Activated T-cell treated with anti-CD3 and anti-CD28 coated beads, Interleukin-2, amount 50 U/mL, for 24 hours (primary cell): ENCODE results near the gene PTTG2.

ENCODE experiments used
- DNase-seq: peaks from one replicate; pipeline ENCODE4 v3.0.0-alpha.2; 2020
- H3K27ac Mint-ChIP-seq: 2 replicates; pipeline ENCODE4 v1.8.0; 2020; ENCODE audit warnings: mild to moderate bottlenecking, mixed read lengths
- H3K27me3 Mint-ChIP-seq: 2 replicates; pipeline ENCODE4 v1.8.0; 2020; ENCODE audit warnings: mixed read lengths
- H3K36me3 Mint-ChIP-seq: 2 replicates; pipeline ENCODE4 v1.8.0; 2020; ENCODE audit warnings: low read depth, mixed read lengths
- H3K4me1 Mint-ChIP-seq: 2 replicates; pipeline ENCODE4 v1.8.0; 2020; ENCODE audit warnings: low read depth, mixed read lengths
- H3K4me3 Mint-ChIP-seq: 2 replicates; pipeline ENCODE4 v1.8.0; 2020; ENCODE audit warnings: mild to moderate bottlenecking, moderate library complexity, mixed read lengths
- H3K9me3 Mint-ChIP-seq: 2 replicates; pipeline ENCODE4 v1.8.0; 2020; ENCODE audit warnings: mixed read lengths

The PTTG2 gene

GRCh38 chr4:38003102-38003501 lies 42.9 kb downstream of the PTTG2 start:
- Mint-ChIP-seq H3K4me1 (peaks cover 60% of the 10 kb centered on the region), H3K4me3 (no peak overlapping the region), H3K36me3 (no peaks in the 10 kb centered on the region)

GRCh38 chr4:38003628-38004027 lies 43.4 kb downstream of the PTTG2 start:
- peaks cover 61% of the 10 kb centered on the region for H3K4me1 Mint-ChIP-seq
- DNase-seq = no peak
- no peaks in the 10 kb centered on the region for H3K9me3 Mint-ChIP-seq
- H3K27ac Mint-ChIP-seq = no peak overlapping the region
- no peaks in the 10 kb centered on the region for H3K36me3 Mint-ChIP-seq
- H3K27me3 Mint-ChIP-seq = no peaks in the 10 kb centered on the region
- no peak overlapping the region for H3K4me3 Mint-ChIP-seq

More at GRCh38 chr4:38003102-38003501, 42.9 kb downstream of the PTTG2 start:
- DNase-seq = no peak
- Mint-ChIP-seq H3K27me3 (no peaks in the 10 kb centered on the region), H3K9me3 (no peaks in the 10 kb centered on the region), H3K27ac (peak overlapping the region; percentile 26)

- Mint-ChIP-seq H3K27ac (no peak overlapping the region), H3K9me3 (no peaks in the 10 kb centered on the region), H3K27me3 (no peaks in the 10 kb centered on the region), H3K36me3 (no peaks in the 10 kb centered on the region), H3K4me1 (peaks cover 59% of the 10 kb centered on the region), H3K4me3 (no peak overlapping the region)
- DNase-seq = no peak
Measured at GRCh38 chr4:38004062-38004461, 43.9 kb downstream of the PTTG2 start.

DNA sequence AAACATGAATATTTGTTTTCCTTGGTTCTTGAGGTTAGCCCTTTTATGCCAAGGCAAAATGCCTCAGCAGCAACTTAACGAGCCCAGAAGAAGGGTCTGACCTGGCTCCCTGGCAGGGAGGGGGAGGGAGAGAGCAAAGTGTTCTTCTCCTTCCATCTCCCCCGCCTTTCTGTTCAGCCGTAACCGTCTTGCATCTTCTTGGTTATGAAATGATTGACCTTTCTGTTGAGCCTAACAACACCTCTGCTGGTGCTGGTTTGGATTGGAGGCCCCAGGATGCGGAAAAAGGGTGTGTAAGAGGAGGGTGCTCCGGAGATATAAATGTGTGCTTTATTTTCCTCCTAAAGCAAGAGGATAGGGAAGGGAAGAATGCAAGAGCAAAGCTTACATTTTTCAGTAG lies 44.7 kb downstream of the PTTG2 start:
- no peak for DNase-seq
- Mint-ChIP-seq H3K9me3 (no peaks in the 10 kb centered on the region), H3K36me3 (no peaks in the 10 kb centered on the region), H3K27ac (peak overlapping the region; percentile 5), H3K27me3 (no peaks in the 10 kb centered on the region), H3K4me1 (peaks cover 51% of the 10 kb centered on the region), H3K4me3 (no peak overlapping the region)

DNA sequence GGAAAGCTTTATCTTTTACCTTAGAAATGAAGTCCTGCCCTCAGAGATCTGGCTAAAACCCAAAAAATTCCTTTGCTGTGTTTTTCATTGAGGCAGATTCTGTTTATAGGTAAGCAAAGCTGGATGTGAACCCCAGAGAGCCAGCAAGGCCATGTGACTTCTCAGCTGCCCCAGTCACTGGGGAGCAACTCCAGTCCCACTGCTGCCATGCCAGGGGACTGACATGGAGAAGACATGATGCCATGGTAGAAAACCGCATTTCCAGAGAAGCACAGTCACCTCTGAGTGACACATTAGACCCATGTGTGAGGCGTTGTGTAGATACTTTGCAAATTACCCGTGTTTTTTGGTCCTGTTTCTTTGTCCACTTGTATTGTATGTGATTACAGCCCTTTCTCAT lies 45.4 kb downstream of the PTTG2 start:
- Mint-ChIP-seq H3K27me3 (no peaks in the 10 kb centered on the region), H3K9me3 (no peaks in the 10 kb centered on the region)

DNA sequence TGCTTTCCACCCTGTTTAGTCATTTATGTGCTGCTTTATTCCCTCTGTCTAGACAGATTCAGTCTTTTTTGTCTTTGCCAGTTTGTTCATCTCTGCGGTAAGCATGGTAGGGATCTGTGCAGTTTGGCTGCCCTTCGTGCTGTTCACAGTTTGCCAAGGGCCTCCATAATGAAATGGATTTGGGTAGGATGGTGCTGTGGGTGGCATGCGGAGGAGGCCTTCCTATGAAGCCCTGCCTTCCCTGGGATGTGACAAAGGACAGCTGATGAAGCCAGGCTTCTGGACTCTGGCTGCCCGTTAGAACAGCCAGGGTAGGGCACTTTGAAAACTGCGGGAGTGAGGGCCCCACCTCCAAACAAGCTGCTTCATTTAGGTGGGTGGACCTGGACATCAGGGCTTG lies 47.4 kb downstream of the PTTG2 start:
- no peaks in the 10 kb centered on the region for H3K36me3 Mint-ChIP-seq
- H3K4me1 Mint-ChIP-seq = peaks cover 52% of the 10 kb centered on the region
- no peaks in the 10 kb centered on the region for H3K9me3 Mint-ChIP-seq
- no peak for DNase-seq
- no peak overlapping the region for H3K27ac Mint-ChIP-seq
- no peak overlapping the region for H3K4me3 Mint-ChIP-seq
- no peaks in the 10 kb centered on the region for H3K27me3 Mint-ChIP-seq

More for the DNA sequence above, 45.4 kb downstream of the PTTG2 start:
- no peak for DNase-seq
- Mint-ChIP-seq H3K4me3 (no peak overlapping the region), H3K27ac (peak overlapping the region; percentile 27), H3K4me1 (peaks cover 48% of the 10 kb centered on the region), H3K36me3 (no peaks in the 10 kb centered on the region)

DNA sequence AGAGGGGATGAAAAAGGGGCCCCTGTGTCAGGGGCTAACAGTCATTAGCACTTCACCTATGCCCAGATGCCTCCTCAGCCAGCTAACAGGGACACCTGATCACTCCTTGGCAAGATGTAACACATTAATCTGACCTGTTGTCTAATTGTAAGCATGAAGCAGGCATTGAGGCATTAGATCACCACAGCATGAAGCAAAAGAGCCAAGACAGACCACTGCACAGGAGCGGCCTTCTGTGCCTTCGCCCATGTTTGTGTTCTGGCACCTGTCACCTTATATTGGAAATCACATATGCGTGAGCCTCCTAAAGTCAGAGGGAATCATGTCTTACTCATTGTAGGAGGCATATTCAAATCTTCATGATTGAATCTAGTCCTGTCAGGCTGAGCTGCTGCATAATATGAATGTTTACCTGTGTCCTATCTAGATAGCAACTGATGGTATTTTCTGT lies 48.4 kb downstream of the PTTG2 start:
- Mint-ChIP-seq H3K4me1 (peaks cover 44% of the 10 kb centered on the region), H3K4me3 (no peak overlapping the region), H3K27me3 (no peaks in the 10 kb centered on the region), H3K9me3 (no peaks in the 10 kb centered on the region), H3K27ac (no peak overlapping the region), H3K36me3 (peaks cover under 1% of the 10 kb centered on the region)
- DNase-seq = no peak

- Mint-ChIP-seq H3K36me3 (peaks cover 7% of the 10 kb centered on the region), H3K27ac (no peak overlapping the region), H3K4me1 (peaks cover 38% of the 10 kb centered on the region), H3K27me3 (no peaks in the 10 kb centered on the region), H3K4me3 (no peak overlapping the region), H3K9me3 (no peaks in the 10 kb centered on the region)
- DNase-seq = no peak
Measured at GRCh38 chr4:38009421-38009820, 49.2 kb downstream of the PTTG2 start.

GRCh38 chr4:38009949-38010348 lies 49.8 kb downstream of the PTTG2 start:
- Mint-ChIP-seq H3K4me1 (peaks cover 32% of the 10 kb centered on the region), H3K36me3 (peaks cover 11% of the 10 kb centered on the region), H3K27me3 (no peaks in the 10 kb centered on the region), H3K9me3 (no peaks in the 10 kb centered on the region), H3K4me3 (no peak overlapping the region), H3K27ac (no peak overlapping the region)
- DNase-seq = no peak
